TTC549 (cell line): ENCODE data around the gene ALG11.
"Not testable (repeated sequence)": the region's sequence is repeated elsewhere in the genome, so short reads cannot be mapped to it uniquely, and the experiment has no call there.

Experiments used
- FAIRE-seq: peaks from 2 replicates; lab custom pipeline; 2012; peaks lifted over from hg19 to GRCh38; lab: Jason Lieb, UNC

The ALG11 gene

DNA sequence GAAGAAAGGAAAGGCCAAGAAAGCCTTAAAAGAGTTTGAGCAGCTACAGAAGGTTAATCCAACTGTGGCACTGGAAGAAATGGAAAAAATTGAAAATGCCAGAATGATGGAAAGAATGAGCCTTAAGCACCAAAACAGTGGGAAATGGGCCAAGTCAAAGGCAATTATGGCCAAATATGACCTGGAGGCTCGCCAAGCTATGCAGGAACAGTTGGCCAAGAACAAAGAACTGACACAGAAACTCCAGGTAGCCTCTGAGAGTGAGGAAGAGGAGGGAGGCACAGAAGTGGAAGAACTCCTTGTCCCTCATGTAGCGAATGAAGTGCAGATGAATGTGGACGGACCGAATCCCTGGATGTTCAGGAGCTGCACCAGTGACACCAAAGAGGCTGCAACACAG is 17.4 kb downstream of the ALG11 start:
- FAIRE-seq: no peak

DNA sequence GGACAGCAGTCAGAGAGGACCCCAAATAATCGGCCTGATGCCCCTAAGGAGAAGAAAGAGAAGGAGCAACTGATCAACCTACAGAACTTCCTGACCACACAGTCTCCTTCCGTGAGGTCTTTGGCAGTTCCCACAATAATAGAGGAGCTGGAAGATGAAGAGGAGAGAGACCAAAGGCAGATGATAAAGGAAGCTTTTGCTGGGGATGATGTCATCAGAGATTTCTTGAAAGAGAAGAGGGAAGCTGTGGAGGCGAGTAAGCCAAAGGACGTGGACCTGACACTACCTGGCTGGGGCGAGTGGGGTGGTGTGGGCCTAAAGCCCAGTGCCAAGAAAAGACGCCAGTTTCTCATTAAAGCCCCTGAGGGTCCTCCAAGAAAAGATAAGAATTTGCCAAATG is 18.2 kb downstream of the ALG11 start:
- FAIRE-seq: not testable (repeated sequence)

DNA sequence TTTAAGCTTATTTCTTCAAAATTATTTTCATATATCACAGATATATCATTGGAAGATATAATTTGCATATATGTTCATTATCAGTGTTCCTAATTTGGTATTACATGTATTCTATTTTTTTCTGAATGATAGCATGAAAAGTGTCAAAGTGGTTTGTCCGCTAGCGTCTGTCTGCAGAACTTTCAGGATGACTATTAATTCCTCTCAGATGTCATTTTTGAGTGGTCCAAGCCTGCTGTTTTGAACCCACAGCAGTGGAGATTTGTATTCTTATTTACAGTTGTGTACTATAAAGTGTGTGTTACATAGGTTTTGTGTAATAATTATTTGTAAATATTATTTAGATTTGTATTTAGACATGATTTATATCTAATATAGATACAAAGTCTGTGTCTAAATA is 20.8 kb downstream of the ALG11 start:
- no peak for FAIRE-seq

DNA sequence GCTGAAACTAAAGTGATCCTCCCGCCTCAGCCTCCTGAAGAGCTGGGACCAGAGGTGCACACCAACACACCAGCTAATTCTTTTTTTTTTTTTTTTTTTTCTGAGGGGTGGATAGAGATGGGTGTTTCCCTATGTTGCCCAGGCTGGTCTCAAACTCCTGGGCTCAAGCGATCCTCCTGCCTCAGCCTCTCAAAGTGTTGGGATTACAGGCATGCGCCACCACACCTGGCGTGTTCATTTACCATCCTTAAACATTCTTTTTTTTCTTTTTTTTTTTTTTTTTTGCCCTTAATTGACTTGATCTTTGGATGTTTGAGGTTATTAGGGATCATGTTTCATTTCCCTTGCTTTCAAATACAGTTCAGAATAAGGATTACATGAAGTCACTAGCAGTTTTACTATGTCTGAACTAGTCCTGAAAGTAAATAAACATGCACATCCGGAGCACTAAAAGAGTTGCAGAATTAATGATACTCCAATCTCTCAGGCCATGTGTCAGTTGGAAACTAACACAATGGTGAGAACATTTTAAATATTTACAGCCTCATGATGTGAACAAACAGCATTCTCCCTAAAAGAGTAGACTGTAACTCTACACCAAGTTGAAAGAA is 22.5 kb downstream of the ALG11 start:
- FAIRE-seq: no peak

- no peak for FAIRE-seq
Observed at GRCh38 chr13:52036037-52036436, 23.8 kb downstream of the ALG11 start.

DNA sequence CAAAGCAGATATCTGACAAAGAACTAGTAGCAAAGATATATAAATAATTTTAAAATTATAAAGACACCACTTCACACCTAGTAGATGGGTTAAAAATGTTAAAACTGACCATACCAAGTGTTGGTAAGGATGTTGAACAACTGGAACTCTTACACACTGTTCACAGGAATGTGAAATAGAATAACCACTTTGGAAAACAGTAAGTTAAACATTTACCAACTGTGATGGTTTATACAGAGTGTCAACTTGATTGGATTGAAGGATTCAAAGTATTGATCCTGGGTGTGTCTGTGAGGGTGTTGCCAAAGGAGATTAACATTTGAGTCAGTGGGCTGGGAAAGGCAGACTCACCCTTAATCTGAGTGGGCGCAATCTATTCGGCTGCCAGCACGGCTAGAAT is 31.5 kb downstream of the ALG11 start:
- no peak for FAIRE-seq

DNA sequence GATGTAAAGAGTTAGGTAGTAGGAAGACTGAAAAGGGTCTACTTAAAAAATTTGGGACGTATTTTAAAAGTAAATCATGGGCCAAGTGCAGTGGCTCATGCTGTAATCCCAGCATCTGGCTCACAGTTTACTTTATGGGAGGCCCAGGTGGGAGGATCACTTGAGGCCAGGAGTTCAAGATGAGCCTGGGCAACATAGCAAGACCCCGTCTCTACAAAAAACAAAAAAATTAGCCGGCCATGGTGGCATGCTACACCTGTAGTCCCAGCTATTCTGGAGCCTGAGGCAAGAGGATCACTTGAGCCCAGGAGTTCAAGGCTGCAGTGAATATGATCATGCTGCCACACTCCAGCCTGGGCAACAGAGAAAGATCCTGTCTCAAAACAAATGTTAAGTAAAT is 35.3 kb downstream of the ALG11 start:
- FAIRE-seq: no peak

GRCh38 chr13:52048516-52048915 is 36.3 kb downstream of the ALG11 start:
- no peak for FAIRE-seq

DNA sequence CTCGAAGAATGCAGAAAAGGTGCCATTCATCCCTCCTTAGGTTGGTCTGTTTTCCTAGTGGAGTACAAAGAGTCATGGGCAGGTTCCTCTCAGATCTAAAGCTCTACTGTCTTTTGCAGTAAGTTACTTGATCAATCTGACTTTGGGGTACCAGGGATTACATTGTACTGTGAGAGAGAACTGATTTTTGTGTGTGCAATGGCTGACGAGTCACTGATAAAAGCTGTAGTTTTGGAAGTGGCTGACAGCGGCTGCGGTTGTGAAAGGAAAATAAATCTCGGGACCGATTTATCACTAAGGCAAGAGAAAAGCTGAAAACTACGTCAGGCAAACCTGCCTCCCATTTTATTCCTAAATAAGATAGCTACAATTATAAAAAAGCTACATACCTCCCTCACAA is 39.2 kb downstream of the ALG11 start:
- FAIRE-seq: no peak

- FAIRE-seq: no peak
Observed at GRCh38 chr13:52053460-52053859, 41.3 kb downstream of the ALG11 start.

- not testable (repeated sequence) for FAIRE-seq
Observed at GRCh38 chr13:52061064-52061463, 48.9 kb downstream of the ALG11 start.

DNA sequence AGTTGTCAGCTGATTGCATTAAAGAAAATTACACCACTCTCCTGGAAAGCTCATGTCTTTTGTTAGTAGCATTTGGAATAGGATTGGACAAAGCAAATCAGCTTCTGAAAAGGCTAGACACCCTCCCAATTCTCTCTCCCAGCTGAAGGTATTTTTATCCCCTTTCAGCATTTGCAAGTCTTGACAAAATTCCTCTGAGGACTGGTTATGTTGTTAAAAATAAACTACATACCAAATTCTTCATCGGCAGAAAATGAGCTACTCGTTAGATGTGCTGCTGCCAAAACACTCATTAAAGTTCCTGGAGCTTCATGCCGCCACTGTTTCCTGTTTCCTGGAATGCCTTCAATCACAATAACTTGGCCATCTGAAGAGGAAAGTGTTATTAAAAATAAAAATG is 49.4 kb downstream of the ALG11 start:
- no peak for FAIRE-seq

DNA sequence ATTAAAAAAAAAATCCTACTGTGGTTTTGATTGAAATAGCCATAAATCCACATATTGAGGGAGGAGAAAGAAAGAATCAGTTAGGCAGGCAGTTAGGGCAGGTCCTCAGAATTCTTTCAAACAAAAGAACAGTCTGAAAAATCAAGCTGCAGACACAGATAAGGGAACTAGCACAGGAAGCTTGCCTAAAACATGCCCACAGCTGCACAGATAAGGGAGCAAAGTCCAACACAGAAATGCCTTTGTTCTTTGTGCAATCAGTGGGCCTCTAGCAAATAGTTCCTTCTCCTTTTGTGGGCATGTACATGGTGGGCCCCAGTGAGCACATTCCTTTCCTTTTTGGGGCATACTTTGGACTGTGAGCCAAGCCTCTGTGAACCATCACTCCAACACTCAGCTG is 55.0 kb downstream of the ALG11 start:
- FAIRE-seq: no peak

GRCh38 chr13:52070929-52071523 is 58.8 kb downstream of the ALG11 start:
- FAIRE-seq: no peak
